Measurements from ENCODE around the gene CASZ1. TPM values are rescaled to one million over a fixed set of nuclear protein-coding genes. Genes with fewer than 3 reads are reported as not detected.

CASZ1 gene
- total and polyA plus RNA-seq, 5 donors from 2014 or later = 0.57 to 55.1 (median 1.1) TPM

GRCh38 chr1:10629091-10629815 is 167.2 kb downstream of the CASZ1 start:
- Histone ChIP-seq H3K4me1 (ENCODE audit: control insufficient read depth, insufficient read depth, low read length, poor library complexity, severe bottlenecking) (no peaks in the 10 kb centered on the region), H3K27ac (ENCODE audit: insufficient read depth, low read length, poor library complexity, severe bottlenecking) (no peak overlapping the region), H3K36me3 (ENCODE audit: control insufficient read depth, insufficient read depth, low read length) (peaks cover 15% of the 10 kb centered on the region), H3K4me3 (ENCODE audit: low read depth, low read length) (no peak overlapping the region), H3K27me3 (ENCODE audit: control insufficient read depth, insufficient read depth, low read length) (no peaks in the 10 kb centered on the region), H3K9me3 (ENCODE audit: control insufficient read depth in 2 of 2, low read length in 2 of 2) (no peaks in the 10 kb centered on the region)
- DNase-seq = no peak
- no peak for ATAC-seq (ENCODE audit: low read depth in 2 of 2)
- no peak overlapping the region for H3K27ac Mint-ChIP-seq
- no peaks in the 10 kb centered on the region for H3K4me1 Mint-ChIP-seq
- H3K4me3 Mint-ChIP-seq = no peak overlapping the region
- H3K9me3 Mint-ChIP-seq = peaks cover 0 to 1% (median 0%) of the 10 kb centered on the region in 7 donors
- peaks cover 8% of the 10 kb centered on the region for H3K36me3 Mint-ChIP-seq
- no peaks in the 10 kb centered on the region for H3K27me3 Mint-ChIP-seq

- Histone ChIP-seq H3K9me3 (ENCODE audit: control insufficient read depth in 2 of 2, low read length in 2 of 2) (no peaks in the 10 kb centered on the region), H3K27me3 (ENCODE audit: control insufficient read depth, insufficient read depth, low read length) (no peaks in the 10 kb centered on the region), H3K4me1 (ENCODE audit: control insufficient read depth, insufficient read depth, low read length, poor library complexity, severe bottlenecking) (no peaks in the 10 kb centered on the region), H3K36me3 (ENCODE audit: control insufficient read depth, insufficient read depth, low read length) (peaks cover 20% of the 10 kb centered on the region), H3K4me3 (ENCODE audit: low read depth, low read length) (no peak overlapping the region), H3K27ac (ENCODE audit: insufficient read depth, low read length, poor library complexity, severe bottlenecking) (no peak overlapping the region)
- no peak for DNase-seq
- Mint-ChIP-seq H3K4me1 (no peaks in the 10 kb centered on the region), H3K4me3 (peak overlapping the region in 1 of 4 donors; percentile 47), H3K27ac (peak overlapping the region in 1 of 3 donors; percentile 76), H3K36me3 (peaks cover 8% of the 10 kb centered on the region), H3K9me3 (peaks cover 0 to 1% (median 0%) of the 10 kb centered on the region in 7 donors), H3K27me3 (no peaks in the 10 kb centered on the region)
- no peak for ATAC-seq (ENCODE audit: low read depth in 2 of 2)
Measured at GRCh38 chr1:10628685-10629084, 167.8 kb downstream of the CASZ1 start.

DNA sequence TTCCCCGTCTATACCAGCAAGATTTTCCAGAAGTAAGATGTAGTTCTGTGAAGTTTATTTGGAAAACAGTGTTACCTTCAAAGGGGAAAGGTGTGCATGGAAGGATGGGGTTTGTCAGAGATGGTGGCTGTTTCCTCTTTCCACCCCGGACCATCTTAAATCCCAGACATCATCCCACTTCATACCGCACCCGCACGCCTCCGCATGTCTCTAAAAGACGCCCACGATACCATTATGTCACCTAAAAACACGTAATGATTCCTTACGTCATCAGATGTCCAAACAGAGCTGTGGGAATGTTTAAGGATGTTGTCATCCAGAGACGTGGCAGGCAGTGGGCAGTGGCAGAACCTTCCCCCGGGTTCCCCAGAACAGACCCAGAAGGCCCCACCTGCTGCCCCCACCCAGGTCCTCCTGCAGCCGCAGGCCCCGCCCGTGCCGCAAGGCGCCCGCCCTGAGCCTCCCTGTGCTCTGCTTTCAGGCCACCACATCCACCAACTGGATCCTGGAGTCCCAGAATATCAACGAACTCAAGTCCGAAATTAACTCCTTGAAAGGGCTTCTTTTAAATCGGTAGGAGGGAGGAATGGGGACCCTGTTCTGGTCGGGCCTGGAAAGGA is 169.5 kb downstream of the CASZ1 start:
- Mint-ChIP-seq H3K27ac (no peak overlapping the region), H3K4me1 (no peaks in the 10 kb centered on the region), H3K36me3 (peaks cover 18% of the 10 kb centered on the region), H3K9me3 (no peaks in the 10 kb centered on the region), H3K4me3 (peak overlapping the region in 1 of 4 donors; percentile 9), H3K27me3 (no peaks in the 10 kb centered on the region)
- no peak for DNase-seq
- ATAC-seq (ENCODE audit: low read depth in 2 of 2) = no peak
- Histone ChIP-seq H3K27ac (ENCODE audit: insufficient read depth, low read length, poor library complexity, severe bottlenecking) (no peak overlapping the region), H3K27me3 (ENCODE audit: control insufficient read depth, insufficient read depth, low read length) (no peaks in the 10 kb centered on the region), H3K9me3 (ENCODE audit: control insufficient read depth in 2 of 2, low read length in 2 of 2) (no peaks in the 10 kb centered on the region), H3K36me3 (ENCODE audit: control insufficient read depth, insufficient read depth, low read length) (peaks cover 34% of the 10 kb centered on the region), H3K4me3 (ENCODE audit: low read depth, low read length) (no peak overlapping the region), H3K4me1 (ENCODE audit: control insufficient read depth, insufficient read depth, low read length, poor library complexity, severe bottlenecking) (no peaks in the 10 kb centered on the region)

DNA sequence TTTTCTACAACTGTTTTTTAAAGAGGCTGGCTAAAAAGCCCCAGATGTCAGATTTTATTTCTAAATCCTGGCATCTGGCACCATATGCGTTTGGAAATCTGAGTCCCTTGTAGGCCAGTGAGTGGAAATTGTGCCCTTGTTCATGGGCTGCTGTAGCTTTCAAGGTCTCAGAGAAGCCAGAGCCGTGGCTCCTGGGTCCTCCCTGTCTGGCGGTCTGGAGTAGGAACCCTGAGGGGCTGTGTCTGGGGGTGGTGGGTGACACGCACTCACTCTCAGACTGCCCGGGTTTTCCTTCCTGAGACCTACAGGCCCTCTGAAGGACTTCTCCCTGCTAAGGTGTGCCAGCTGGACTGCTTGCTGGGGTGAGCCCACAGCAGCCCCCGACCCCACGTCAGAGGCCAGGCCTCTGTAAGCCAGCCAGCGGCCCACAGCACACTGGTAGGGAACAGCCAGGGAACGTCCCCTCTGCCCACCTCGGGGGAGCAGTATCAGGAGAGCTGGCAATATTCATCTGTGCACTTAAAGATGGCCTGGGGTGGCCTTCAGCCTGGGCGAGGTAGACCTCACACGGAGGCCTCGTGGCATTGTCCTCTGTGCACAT is 170.2 kb downstream of the CASZ1 start:
- ATAC-seq (ENCODE audit: low read depth in 2 of 2) = no peak
- Mint-ChIP-seq H3K27ac (no peak overlapping the region), H3K4me1 (no peaks in the 10 kb centered on the region), H3K36me3 (peaks cover 18% of the 10 kb centered on the region), H3K4me3 (no peak overlapping the region), H3K9me3 (no peaks in the 10 kb centered on the region), H3K27me3 (no peaks in the 10 kb centered on the region)
- Histone ChIP-seq H3K27me3 (ENCODE audit: control insufficient read depth, insufficient read depth, low read length) (no peaks in the 10 kb centered on the region), H3K36me3 (ENCODE audit: control insufficient read depth, insufficient read depth, low read length) (peaks cover 34% of the 10 kb centered on the region), H3K4me3 (ENCODE audit: low read depth, low read length) (no peak overlapping the region), H3K27ac (ENCODE audit: insufficient read depth, low read length, poor library complexity, severe bottlenecking) (no peak overlapping the region), H3K9me3 (ENCODE audit: control insufficient read depth in 2 of 2, low read length in 2 of 2) (no peaks in the 10 kb centered on the region), H3K4me1 (ENCODE audit: control insufficient read depth, insufficient read depth, low read length, poor library complexity, severe bottlenecking) (no peaks in the 10 kb centered on the region)
- no peak for DNase-seq

GRCh38 chr1:10625554-10625953 is 170.9 kb downstream of the CASZ1 start:
- no peaks in the 10 kb centered on the region for H3K4me1 ChIP-seq (ENCODE audit: control insufficient read depth, insufficient read depth, low read length, poor library complexity, severe bottlenecking)
- H3K27ac Mint-ChIP-seq = no peak overlapping the region
- ATAC-seq (ENCODE audit: low read depth in 2 of 2) (no peak), DNase-seq (no peak)
- H3K9me3 ChIP-seq (ENCODE audit: control insufficient read depth in 2 of 2, low read length in 2 of 2) = no peaks in the 10 kb centered on the region
- H3K36me3 Mint-ChIP-seq = peaks cover 18% of the 10 kb centered on the region
- no peaks in the 10 kb centered on the region for H3K27me3 ChIP-seq (ENCODE audit: control insufficient read depth, insufficient read depth, low read length)
- H3K27ac ChIP-seq (ENCODE audit: insufficient read depth, low read length, poor library complexity, severe bottlenecking) = no peak overlapping the region
- H3K4me3 Mint-ChIP-seq = no peak overlapping the region
- no peaks in the 10 kb centered on the region for H3K27me3 Mint-ChIP-seq
- H3K9me3 Mint-ChIP-seq = no peaks in the 10 kb centered on the region
- H3K4me1 Mint-ChIP-seq = no peaks in the 10 kb centered on the region
- no peak overlapping the region for H3K4me3 ChIP-seq (ENCODE audit: low read depth, low read length)
- peaks cover 34% of the 10 kb centered on the region for H3K36me3 ChIP-seq (ENCODE audit: control insufficient read depth, insufficient read depth, low read length)

- no peaks in the 10 kb centered on the region for H3K9me3 ChIP-seq (ENCODE audit: control insufficient read depth in 2 of 2, low read length in 2 of 2)
- H3K27me3 Mint-ChIP-seq = no peaks in the 10 kb centered on the region
- H3K27ac Mint-ChIP-seq = no peak overlapping the region
- H3K27ac ChIP-seq (ENCODE audit: insufficient read depth, low read length, poor library complexity, severe bottlenecking) = no peak overlapping the region
- H3K36me3 Mint-ChIP-seq = peaks cover 18% of the 10 kb centered on the region
- no peaks in the 10 kb centered on the region for H3K9me3 Mint-ChIP-seq
- H3K4me3 ChIP-seq (ENCODE audit: low read depth, low read length) = no peak overlapping the region
- H3K4me3 Mint-ChIP-seq = no peak overlapping the region
- ATAC-seq (ENCODE audit: low read depth in 2 of 2) = no peak
- no peaks in the 10 kb centered on the region for H3K4me1 ChIP-seq (ENCODE audit: control insufficient read depth, insufficient read depth, low read length, poor library complexity, severe bottlenecking)
- H3K36me3 ChIP-seq (ENCODE audit: control insufficient read depth, insufficient read depth, low read length) = peaks cover 34% of the 10 kb centered on the region
- DNase-seq = no peak
- H3K4me1 Mint-ChIP-seq = no peaks in the 10 kb centered on the region
- no peaks in the 10 kb centered on the region for H3K27me3 ChIP-seq (ENCODE audit: control insufficient read depth, insufficient read depth, low read length)
Measured at GRCh38 chr1:10625076-10625475, 171.4 kb downstream of the CASZ1 start.

- Histone ChIP-seq H3K27me3 (ENCODE audit: control insufficient read depth, insufficient read depth, low read length) (no peaks in the 10 kb centered on the region), H3K27ac (ENCODE audit: insufficient read depth, low read length, poor library complexity, severe bottlenecking) (no peak overlapping the region), H3K9me3 (ENCODE audit: control insufficient read depth in 2 of 2, low read length in 2 of 2) (no peaks in the 10 kb centered on the region), H3K36me3 (ENCODE audit: control insufficient read depth, insufficient read depth, low read length) (peaks cover 34% of the 10 kb centered on the region), H3K4me3 (ENCODE audit: low read depth, low read length) (no peak overlapping the region), H3K4me1 (ENCODE audit: control insufficient read depth, insufficient read depth, low read length, poor library complexity, severe bottlenecking) (no peaks in the 10 kb centered on the region)
- ATAC-seq (ENCODE audit: low read depth in 2 of 2) (no peak), DNase-seq (no peak)
- Mint-ChIP-seq H3K4me1 (no peaks in the 10 kb centered on the region), H3K9me3 (no peaks in the 10 kb centered on the region), H3K27ac (no peak overlapping the region), H3K27me3 (no peaks in the 10 kb centered on the region), H3K36me3 (peaks cover 18% of the 10 kb centered on the region), H3K4me3 (no peak overlapping the region)
Measured at GRCh38 chr1:10624256-10625050, 172.0 kb downstream of the CASZ1 start.

All from CD4-positive, CD25-positive, alpha-beta regulatory T cell (primary cell).